T47D (cell line): ENCODE data around the gene CAGE1.
"Not testable (repeated sequence)": the region's sequence is repeated elsewhere in the genome, so short reads cannot be mapped to it uniquely, and the experiment has no call there.

Experiments used
- DNase-seq, 2 experiments: peaks; one replicate each; pipeline versions ENCODE4 v3.0.0 to v3.0.0-alpha.2; 2011 to 2012; ENCODE audit warnings: low read depth in 1 of 2, low spot score in 1 of 2
- JUND ChIP-seq: IDR thresholded peaks from 2 replicates; pipeline ENCODE4 v1.6.1; 2012; ENCODE audit warnings: low read depth
- in situ Hi-C: cut with HindIII; loops from 2 replicates; pipeline ENCODE4 v1.10.0; 2016; ENCODE audit warnings: low sequenced_read_pairs, low pct_unique_long_range_greater_than_20kb

CAGE1 gene

DNA sequence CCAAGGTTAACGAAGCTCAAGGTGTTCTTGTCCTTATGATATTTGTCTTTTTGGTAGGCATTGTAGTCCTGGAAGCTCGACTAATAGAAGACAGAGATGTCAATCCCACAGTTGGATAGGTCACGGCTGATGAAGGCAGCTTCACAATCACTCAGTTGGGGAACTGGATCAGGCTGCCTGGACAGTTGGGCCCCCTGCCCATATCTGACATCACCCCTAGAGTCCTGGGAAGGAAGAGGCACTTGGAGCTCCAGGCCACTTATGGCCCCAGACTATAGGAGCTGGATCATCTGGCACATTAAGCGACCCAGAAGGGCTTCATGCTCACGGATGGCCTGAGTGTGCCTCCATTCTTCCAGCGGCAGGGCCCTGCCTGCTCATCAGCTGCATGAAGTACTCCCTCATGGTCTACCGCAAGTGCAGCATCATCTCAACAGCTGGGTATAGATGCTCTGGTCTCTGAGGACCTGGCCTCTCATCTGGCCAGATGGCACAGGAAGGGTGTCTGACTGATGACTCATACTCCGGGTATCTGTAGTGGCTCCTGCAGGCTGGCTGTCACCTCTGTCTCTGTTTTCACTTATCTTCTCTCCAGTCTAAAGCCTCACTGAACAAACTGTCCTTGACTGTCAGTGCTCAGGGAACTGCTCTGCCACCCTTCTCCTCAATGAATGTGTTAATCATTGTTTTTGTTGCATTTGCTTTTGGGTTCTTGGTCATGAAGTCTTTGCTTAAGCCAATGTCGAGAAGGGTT, 47.4 kb downstream of the CAGE1 start:
- TF ChIP-seq JUND, result no peak
- no peak for DNase-seq
- in situ Hi-C loops, result no loop called here

GRCh38 chr6:7341271-7341670, 48.3 kb downstream of the CAGE1 start:
- no peak for DNase-seq
- no peak for TF ChIP-seq JUND
- in situ Hi-C loops, result no loop called here

- in situ Hi-C loops, result not testable (repeated sequence)
- DNase-seq, result peak in 1 of 2 experiments; percentile 40
Measured at GRCh38 chr6:7339007-7339732, 50.4 kb downstream of the CAGE1 start.

- in situ Hi-C loops, result no loop called here
- TF ChIP-seq JUND, result no peak
- no peak for DNase-seq
Measured at GRCh38 chr6:7338031-7338430, 51.5 kb downstream of the CAGE1 start.

GRCh38 chr6:7335519-7335918, 54.0 kb downstream of the CAGE1 start:
- in situ Hi-C loops, result no loop called here
- TF ChIP-seq JUND, result no peak
- no peak for DNase-seq

GRCh38 chr6:7334685-7335084, 54.9 kb downstream of the CAGE1 start:
- in situ Hi-C loops, result no loop called here
- DNase-seq, result no peak
- no peak for TF ChIP-seq JUND

DNA sequence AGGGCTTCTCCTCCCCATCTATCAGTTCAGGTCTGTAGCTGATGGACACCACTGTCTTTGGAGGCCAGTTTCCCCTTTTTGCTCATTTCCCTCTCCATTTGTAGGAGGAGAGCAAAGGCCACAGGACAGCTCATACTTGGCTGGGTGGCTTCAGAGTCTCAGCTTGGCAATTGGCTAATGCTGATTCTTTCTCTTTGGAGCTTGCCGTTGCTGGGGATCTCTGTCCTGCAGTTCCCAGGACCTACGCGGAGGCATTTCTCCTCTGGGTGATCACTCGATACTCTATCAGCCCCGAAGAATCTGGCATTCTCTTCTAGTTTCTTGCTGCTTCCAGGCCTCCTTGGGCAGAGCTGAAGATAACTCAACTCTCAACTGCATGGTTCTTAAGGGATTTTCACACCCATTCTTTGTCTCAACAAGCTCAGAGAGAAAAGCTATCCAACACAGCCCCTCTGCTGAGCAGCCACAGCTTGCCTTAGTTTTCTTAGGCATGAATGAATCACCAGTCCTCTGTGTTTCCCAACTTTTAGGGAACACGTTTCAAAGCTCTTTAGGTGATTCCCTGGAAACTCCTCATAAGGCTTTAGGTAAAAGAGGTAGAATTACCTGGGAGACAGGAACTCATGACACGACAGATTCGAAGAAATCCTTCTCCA, 57.3 kb downstream of the CAGE1 start:
- no peak for TF ChIP-seq JUND
- in situ Hi-C loops, result no loop called here
- no peak for DNase-seq

DNA sequence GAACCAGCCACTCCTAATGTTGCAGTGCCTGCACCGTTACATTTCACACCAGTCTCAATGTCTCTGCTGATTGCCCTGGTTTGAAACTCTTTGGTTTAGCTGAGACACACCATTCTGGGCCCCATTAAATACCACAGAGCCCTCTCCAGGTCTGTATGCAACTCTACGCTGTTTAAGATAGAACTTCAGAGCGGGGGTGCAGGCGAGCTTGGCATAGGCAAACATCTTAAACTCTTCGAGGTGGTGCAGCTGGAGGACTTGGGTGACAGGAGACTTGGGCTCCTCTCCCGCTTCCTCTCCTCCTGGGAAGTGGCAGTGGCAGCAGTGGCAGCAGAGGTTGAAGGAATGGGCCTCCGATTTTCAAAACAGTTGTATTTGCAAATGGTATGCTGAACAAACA, 58.1 kb downstream of the CAGE1 start:
- in situ Hi-C loops, result no loop called here
- TF ChIP-seq JUND, result no peak

GRCh38 chr6:7328243-7328642, 61.3 kb downstream of the CAGE1 start:
- DNase-seq, result no peak
- in situ Hi-C loops, result no loop called here
- no peak for TF ChIP-seq JUND

More for the DNA sequence above, 58.1 kb downstream of the CAGE1 start:
- no peak for DNase-seq

GRCh38 chr6:7325750-7326149, 63.8 kb downstream of the CAGE1 start:
- DNase-seq, result no peak
- TF ChIP-seq JUND, result no peak
- in situ Hi-C loops, result no loop called here

GRCh38 chr6:7324520-7324919, 65.0 kb downstream of the CAGE1 start:
- in situ Hi-C loops, result no loop called here
- no peak for TF ChIP-seq JUND
- DNase-seq, result no peak

DNA sequence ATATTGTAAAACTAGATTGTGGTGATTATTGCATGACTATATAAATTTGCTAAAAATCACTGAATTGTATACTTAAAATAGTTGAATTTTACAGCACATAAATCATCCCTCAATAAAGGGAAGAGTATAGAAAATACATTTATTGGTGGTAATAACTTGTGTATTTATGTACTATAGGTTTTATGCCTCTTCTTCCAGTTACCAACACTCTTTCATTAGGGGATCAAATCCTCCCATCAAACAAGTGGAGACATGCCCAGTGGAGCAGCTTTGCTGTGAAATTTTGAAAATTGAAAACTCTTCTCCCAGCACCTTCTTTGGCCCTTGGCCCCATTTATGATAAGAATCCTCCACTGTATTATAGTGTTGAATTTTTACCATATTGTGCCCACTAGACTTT, 66.5 kb downstream of the CAGE1 start:
- in situ Hi-C loops, result no loop called here
- DNase-seq, result no peak
- TF ChIP-seq JUND, result no peak

DNA sequence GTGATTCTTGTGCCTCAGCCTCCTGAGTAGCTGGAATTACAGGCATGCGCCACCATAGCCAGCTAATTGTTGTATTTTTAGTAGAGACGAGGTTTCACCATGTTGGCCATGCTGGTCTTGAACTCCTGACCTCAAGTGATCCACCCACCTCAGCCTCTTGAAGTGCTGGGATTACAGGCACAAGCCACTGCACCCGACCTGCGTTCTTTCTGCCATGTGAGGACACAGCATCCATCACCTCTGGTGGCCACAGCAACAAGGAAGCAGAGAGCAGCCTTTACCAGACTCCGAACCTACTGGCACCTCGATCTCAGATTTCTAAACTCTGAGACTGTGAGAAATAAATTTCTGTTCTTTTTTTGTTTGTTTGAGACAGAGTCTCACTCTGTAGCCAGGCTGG, 67.7 kb downstream of the CAGE1 start:
- in situ Hi-C loops, DNase-seq: not testable (repeated sequence)

DNA sequence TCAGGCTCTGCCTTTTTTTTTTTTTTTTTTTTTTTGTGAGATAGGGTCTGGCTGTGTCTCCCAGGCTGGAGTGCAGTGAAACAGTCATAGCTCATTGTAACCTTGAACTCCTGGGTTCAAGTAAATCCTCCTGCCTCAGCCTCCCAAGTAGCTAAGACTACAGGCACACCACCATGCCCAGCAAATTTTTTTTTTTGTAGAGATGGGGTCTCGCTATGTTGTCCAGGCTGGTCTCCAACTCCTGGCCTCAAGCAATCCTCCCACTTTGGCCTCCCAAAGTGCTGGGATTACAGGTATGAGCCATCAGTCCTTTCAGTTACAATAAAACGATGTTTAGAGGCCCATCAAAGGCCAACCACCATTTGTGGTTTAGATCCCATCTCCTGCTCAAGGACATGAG, 70.1 kb downstream of the CAGE1 start:
- in situ Hi-C loops, DNase-seq: not testable (repeated sequence)
